ENCODE data around the gene KRTAP2-4.
"Not testable (repeated sequence)": the region's sequence is repeated elsewhere in the genome, so short reads cannot be mapped to it uniquely, and the experiment has no call there.

The KRTAP2-4 gene

GRCh38 chr17:41037853-41038350 is 27.8 kb downstream of the KRTAP2-4 start:
- no peak for DNase-seq (ENCODE audit: low read depth in 2 of 2, low spot score in 1 of 2)

- DNase-seq (ENCODE audit: low read depth in 2 of 2, low spot score in 1 of 2) = not testable (repeated sequence)
Measured at GRCh38 chr17:41034346-41034935, 31.2 kb downstream of the KRTAP2-4 start, which contains the start of gene KRTAP1-3. KRTAP1-3 (minus strand) TSS chr17:41034874; CDS start chr17:41034821, 53 bp downstream.

- no peak for DNase-seq (ENCODE audit: low read depth in 2 of 2, low spot score in 1 of 2)
Measured at GRCh38 chr17:41029633-41030245, 35.9 kb downstream of the KRTAP2-4 start, which contains the start of gene KRTAP1-4. KRTAP1-4 (minus strand) TSS chr17:41030195; CDS start chr17:41030078, 117 bp downstream.

GRCh38 chr17:41026715-41027471 is 38.8 kb downstream of the KRTAP2-4 start, which contains the start of gene KRTAP1-5:
KRTAP1-5 (minus strand) TSS chr17:41027208; CDS start chr17:41027155, 53 bp downstream.
- DNase-seq (ENCODE audit: low read depth in 2 of 2, low spot score in 1 of 2) = no peak

GRCh38 chr17:41024697-41025096 is 41.0 kb downstream of the KRTAP2-4 start:
- no peak for DNase-seq (ENCODE audit: low read depth in 2 of 2, low spot score in 1 of 2)

- no peak for DNase-seq (ENCODE audit: low read depth in 2 of 2, low spot score in 1 of 2)
Measured at GRCh38 chr17:41020336-41020735, 45.3 kb downstream of the KRTAP2-4 start.

GRCh38 chr17:41019415-41019814 is 46.3 kb downstream of the KRTAP2-4 start:
- DNase-seq (ENCODE audit: low read depth in 2 of 2, low spot score in 1 of 2) = no peak

- no peak for DNase-seq (ENCODE audit: low read depth in 2 of 2, low spot score in 1 of 2)
Measured at GRCh38 chr17:41018541-41018940, 47.1 kb downstream of the KRTAP2-4 start.

GRCh38 chr17:41016578-41017215 is 49.0 kb downstream of the KRTAP2-4 start:
- no peak for DNase-seq (ENCODE audit: low read depth in 2 of 2, low spot score in 1 of 2)

- DNase-seq (ENCODE audit: low read depth in 2 of 2, low spot score in 1 of 2) = no peak
Measured at GRCh38 chr17:41015454-41015853, 50.2 kb downstream of the KRTAP2-4 start.
